RWPE2 (cell line): ENCODE results near the gene LARP1B.
"Not testable (repeated sequence)": the region's sequence is repeated elsewhere in the genome, so short reads cannot be mapped to it uniquely, and the experiment has no call there.

Experiments used
- ATAC-seq: fragments of 200-7000 bp; cut with Tn5 transposase; 3 replicates; pipeline ENCODE4 v1.9.1; 2021; ENCODE audit warnings: low read depth
- DNase-seq: peaks from one replicate; pipeline ENCODE4 v3.0.0-alpha.2; 2020; ENCODE audit warnings: low spot score
- H3K27ac ChIP-seq: fragments of 450-650 bp; 2 replicates; pipeline ENCODE4 v1.5.1; 2017; ENCODE audit warnings: mild to moderate bottlenecking; ENCODE audit not compliant: poor library complexity, severe bottlenecking
- H3K27me3 ChIP-seq: fragments of 250-450 bp; sonication (Bioruptor Pico); 2 replicates; pipeline ENCODE4 v1.5.1; 2021; ENCODE audit warnings: mild to moderate bottlenecking, moderate library complexity; ENCODE audit not compliant: insufficient read depth, poor library complexity, severe bottlenecking
- H3K36me3 ChIP-seq: fragments of 250-450 bp; sonication (Bioruptor Pico); 2 replicates; pipeline ENCODE4 v1.5.1; 2020; ENCODE audit warnings: low read depth, mild to moderate bottlenecking, moderate library complexity
- H3K4me1 ChIP-seq: fragments of 250-450 bp; sonication (Bioruptor Pico); 2 replicates; pipeline ENCODE4 v1.5.1; 2021; ENCODE audit warnings: mild to moderate bottlenecking, moderate library complexity; ENCODE audit not compliant: insufficient read depth, poor library complexity, severe bottlenecking
- H3K4me3 ChIP-seq: fragments of 250-450 bp; sonication (Bioruptor Pico); 2 replicates; pipeline ENCODE4 v1.5.1; 2021; ENCODE audit warnings: mild to moderate bottlenecking, moderate library complexity; ENCODE audit not compliant: severe bottlenecking
- H3K9me3 ChIP-seq: fragments of 250-450 bp; sonication (Bioruptor Pico); 2 replicates; pipeline ENCODE4 v1.5.1; 2021; ENCODE audit warnings: mild to moderate bottlenecking, moderate library complexity; ENCODE audit not compliant: severe bottlenecking
- TF ChIP-seq, protein P1 (sequence below): fragments of 450-650 bp; IDR thresholded peaks from one replicate; pipeline ENCODE4 v1.5.1; 2017; ENCODE audit warnings: mild to moderate bottlenecking, moderate library complexity; ENCODE audit not compliant: poor library complexity, severe bottlenecking

Gene LARP1B

DNA sequence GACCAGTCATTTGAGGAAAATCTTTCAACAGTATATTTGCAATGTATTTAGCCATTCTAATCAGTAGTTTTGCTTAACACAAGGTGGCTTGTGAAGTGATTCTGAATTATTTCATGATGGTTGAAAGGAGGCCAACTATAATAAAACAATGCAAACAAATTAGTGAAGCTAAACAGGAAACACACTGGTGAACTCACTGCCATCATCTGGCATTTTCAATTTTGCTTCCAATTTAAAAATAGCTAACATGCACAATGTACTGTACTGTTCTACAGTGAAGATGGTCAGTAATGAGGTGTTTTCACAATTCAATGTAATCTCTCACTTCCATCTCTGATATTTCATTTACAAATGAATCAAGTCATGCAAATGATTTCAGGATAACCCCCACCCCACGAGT lies 195.4 kb downstream of the LARP1B start:
- no peaks in the 10 kb centered on the region for H3K27me3 ChIP-seq
- H3K9me3 ChIP-seq: no peaks in the 10 kb centered on the region
- ATAC-seq (no peak), DNase-seq (no peak)
- H3K4me3 ChIP-seq: no peak overlapping the region
- TF ChIP-seq, protein P1, sequence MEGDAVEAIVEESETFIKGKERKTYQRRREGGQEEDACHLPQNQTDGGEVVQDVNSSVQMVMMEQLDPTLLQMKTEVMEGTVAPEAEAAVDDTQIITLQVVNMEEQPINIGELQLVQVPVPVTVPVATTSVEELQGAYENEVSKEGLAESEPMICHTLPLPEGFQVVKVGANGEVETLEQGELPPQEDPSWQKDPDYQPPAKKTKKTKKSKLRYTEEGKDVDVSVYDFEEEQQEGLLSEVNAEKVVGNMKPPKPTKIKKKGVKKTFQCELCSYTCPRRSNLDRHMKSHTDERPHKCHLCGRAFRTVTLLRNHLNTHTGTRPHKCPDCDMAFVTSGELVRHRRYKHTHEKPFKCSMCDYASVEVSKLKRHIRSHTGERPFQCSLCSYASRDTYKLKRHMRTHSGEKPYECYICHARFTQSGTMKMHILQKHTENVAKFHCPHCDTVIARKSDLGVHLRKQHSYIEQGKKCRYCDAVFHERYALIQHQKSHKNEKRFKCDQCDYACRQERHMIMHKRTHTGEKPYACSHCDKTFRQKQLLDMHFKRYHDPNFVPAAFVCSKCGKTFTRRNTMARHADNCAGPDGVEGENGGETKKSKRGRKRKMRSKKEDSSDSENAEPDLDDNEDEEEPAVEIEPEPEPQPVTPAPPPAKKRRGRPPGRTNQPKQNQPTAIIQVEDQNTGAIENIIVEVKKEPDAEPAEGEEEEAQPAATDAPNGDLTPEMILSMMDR: no peak
- no peaks in the 10 kb centered on the region for H3K36me3 ChIP-seq
- no peak overlapping the region for H3K27ac ChIP-seq
- no peaks in the 10 kb centered on the region for H3K4me1 ChIP-seq

DNA sequence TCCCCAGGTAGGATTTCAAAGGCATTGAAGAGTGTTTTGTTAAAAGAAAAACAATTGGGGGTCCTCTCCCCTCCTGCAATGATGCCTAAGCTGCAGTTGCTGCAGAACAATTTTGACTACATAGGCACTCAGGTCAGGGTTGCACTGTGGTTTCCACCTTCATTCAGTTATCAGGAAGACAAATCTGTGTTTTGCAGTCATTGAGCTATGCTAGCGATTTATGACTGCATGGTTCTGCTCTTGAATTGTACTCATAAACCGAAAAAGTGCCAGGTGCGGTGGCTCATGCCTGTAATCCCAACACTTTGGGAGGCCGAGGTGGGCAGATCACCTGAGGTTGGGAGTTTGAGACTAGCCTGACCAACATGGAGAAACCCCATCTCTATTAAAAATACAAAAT lies 197.1 kb downstream of the LARP1B start:
- H3K9me3 ChIP-seq, H3K27me3 ChIP-seq, DNase-seq, H3K4me3 ChIP-seq, H3K27ac ChIP-seq, H3K4me1 ChIP-seq, H3K36me3 ChIP-seq, ATAC-seq: not testable (repeated sequence)

DNA sequence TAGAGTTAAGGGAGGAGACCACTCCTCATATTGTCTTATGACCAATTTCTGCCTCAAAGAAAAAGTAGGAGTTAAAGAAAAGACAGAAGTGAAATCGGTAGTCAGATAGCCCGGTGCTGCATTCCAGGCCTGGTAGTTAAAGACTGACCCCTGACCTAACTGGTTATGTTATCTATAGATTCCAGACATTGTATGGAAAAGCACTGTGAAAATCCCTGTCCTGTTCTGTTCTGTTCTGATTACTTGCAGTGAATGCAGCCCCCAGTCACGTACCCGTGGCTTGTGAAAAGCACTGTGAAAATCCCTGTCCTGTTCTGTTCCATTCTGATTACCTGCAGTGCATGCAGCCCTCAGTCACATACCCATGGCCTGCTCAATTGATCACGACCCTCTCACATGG lies 198.8 kb downstream of the LARP1B start:
- ATAC-seq, H3K4me3 ChIP-seq, H3K36me3 ChIP-seq, H3K27ac ChIP-seq, H3K9me3 ChIP-seq, H3K4me1 ChIP-seq, DNase-seq, H3K27me3 ChIP-seq: not testable (repeated sequence)
